Epithelial cell of esophagus (primary cell): ENCODE data around the gene CUL4A.

Source experiments
- DNase-seq: peaks from one replicate; pipeline ENCODE4 v3.0.0; 2010; ENCODE audit warnings: low read depth
- H3K4me3 ChIP-seq: 2 replicates; pipeline ENCODE4 v1.5.1; 2011; ENCODE audit warnings: mild to moderate bottlenecking, low read length, control low read depth
- TF ChIP-seq, protein P1 (sequence below): IDR thresholded peaks from 2 replicates; pipeline ENCODE4 v1.5.1; 2011; ENCODE audit warnings: low read depth, mild to moderate bottlenecking, low read length, control low read depth, inconsistent platforms; ENCODE audit not compliant: insufficient read depth; ENCODE audit errors: missing control alignments

CUL4A gene

DNA sequence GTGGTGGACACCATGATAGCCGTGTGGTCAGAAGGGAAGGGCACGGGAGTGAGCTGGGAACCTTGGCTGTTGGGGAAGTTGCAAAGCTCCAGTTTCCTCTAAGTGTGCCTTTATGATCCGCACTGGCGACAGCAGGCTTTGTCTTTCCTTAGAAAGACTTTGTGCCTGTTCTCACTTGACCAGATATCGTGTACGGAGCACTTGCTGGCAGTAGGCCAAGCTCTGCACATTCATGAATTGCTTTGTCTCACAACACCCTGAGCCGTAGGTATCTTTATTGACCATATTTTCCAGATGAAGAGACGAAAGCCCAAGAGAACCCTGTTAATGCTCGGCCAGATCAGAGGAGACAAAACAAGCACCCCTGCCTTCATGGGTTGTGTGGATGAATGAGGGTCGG, 15.1 kb downstream of the CUL4A start:
- H3K4me3 ChIP-seq, result no peak overlapping the region
- DNase-seq, result peak; percentile 49
- TF ChIP-seq, protein P1, sequence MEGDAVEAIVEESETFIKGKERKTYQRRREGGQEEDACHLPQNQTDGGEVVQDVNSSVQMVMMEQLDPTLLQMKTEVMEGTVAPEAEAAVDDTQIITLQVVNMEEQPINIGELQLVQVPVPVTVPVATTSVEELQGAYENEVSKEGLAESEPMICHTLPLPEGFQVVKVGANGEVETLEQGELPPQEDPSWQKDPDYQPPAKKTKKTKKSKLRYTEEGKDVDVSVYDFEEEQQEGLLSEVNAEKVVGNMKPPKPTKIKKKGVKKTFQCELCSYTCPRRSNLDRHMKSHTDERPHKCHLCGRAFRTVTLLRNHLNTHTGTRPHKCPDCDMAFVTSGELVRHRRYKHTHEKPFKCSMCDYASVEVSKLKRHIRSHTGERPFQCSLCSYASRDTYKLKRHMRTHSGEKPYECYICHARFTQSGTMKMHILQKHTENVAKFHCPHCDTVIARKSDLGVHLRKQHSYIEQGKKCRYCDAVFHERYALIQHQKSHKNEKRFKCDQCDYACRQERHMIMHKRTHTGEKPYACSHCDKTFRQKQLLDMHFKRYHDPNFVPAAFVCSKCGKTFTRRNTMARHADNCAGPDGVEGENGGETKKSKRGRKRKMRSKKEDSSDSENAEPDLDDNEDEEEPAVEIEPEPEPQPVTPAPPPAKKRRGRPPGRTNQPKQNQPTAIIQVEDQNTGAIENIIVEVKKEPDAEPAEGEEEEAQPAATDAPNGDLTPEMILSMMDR, result no peak

DNA sequence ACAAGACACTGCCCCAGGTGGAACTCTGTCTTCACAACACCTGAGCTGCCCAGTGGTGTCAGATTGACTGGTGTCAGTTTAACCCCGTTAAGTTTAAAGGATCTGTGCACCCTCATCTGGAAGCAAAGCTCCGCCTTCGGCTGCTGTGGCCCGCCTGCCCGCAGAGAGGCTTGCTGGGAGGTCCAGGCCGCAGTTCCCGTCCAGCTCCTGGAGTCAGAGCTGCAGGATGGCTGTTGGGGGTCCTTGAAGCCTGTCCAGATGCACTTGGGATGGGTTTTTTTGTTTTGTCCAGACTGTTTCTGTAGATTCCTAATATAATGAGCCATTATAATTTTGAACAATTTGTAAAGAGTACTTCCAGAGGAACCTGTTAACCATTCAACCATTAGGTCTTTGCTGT, 16.1 kb downstream of the CUL4A start:
- H3K4me3 ChIP-seq, result no peak overlapping the region
- TF ChIP-seq, protein P1, result no peak
- DNase-seq, result no peak

DNA sequence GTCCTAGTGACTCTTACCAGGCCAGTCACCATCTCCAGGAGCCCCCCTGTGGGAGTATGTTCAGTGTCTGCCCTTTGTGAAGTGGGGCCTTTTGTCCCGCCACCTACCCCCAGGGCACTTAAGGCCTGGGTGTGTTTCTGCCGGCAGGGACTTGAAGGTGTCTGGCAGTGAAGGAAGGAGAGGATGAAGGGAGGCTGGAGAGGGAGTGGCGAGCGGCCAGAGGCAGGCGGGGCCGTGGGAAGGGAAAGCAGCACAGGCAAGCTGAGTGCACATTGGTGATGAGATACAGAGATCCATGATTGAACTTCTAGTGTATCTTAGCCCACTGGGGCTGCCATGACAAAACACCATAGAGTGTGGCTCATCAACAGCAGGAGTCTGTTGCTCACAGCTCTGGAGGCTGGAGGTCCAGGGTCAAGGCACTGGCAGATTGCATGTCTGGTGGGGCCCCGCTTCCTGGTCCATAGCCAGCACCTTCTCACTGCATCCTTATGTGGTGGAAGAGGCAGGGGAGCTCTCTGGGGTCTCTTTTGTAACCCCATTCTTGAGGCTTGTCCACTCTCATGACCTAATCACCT, 17.5 kb downstream of the CUL4A start:
- DNase-seq, result no peak
- TF ChIP-seq, protein P1, result no peak
- H3K4me3 ChIP-seq, result no peak overlapping the region

DNA sequence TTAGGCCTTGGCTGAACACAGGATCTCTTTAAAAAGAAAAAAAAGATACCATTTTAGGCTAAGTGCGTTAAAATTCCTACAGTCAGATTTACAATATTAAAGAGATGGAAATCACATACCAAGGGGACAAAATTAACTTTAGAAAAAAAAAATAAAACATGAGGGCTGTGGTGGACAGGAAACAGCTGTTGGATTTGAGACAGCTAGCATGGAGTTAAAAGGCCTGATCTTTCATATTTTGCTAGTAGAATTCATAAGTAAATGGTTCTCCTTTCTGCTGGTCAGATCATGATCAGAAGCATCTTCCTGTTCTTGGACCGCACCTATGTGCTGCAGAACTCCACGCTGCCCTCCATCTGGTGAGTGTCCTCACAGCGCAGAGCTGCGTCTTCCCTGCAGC, 19.7 kb downstream of the CUL4A start:
- TF ChIP-seq, protein P1, result no peak
- H3K4me3 ChIP-seq, result no peak overlapping the region
- DNase-seq, result no peak

DNA sequence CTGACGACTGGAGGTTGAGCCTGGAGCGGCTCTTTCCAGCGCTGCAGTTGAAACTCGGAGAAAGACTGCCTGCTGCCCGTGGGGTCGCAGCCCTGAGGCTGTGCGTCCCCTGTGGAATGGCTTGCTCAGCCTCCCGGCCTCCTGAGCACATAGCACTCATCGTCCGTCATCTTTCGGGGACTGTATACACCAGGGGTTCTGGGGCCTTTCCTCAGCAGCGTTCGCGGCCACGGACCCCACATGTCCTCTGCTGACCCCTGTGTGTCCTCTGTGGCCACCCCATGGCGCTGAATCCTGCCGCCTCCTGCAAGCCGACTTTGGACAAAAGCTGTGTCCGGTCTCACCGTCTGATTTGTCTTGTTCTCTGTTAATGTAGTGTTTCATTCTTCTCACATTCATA, 20.4 kb downstream of the CUL4A start:
- TF ChIP-seq, protein P1, result no peak
- H3K4me3 ChIP-seq, result no peak overlapping the region
- no peak for DNase-seq

DNA sequence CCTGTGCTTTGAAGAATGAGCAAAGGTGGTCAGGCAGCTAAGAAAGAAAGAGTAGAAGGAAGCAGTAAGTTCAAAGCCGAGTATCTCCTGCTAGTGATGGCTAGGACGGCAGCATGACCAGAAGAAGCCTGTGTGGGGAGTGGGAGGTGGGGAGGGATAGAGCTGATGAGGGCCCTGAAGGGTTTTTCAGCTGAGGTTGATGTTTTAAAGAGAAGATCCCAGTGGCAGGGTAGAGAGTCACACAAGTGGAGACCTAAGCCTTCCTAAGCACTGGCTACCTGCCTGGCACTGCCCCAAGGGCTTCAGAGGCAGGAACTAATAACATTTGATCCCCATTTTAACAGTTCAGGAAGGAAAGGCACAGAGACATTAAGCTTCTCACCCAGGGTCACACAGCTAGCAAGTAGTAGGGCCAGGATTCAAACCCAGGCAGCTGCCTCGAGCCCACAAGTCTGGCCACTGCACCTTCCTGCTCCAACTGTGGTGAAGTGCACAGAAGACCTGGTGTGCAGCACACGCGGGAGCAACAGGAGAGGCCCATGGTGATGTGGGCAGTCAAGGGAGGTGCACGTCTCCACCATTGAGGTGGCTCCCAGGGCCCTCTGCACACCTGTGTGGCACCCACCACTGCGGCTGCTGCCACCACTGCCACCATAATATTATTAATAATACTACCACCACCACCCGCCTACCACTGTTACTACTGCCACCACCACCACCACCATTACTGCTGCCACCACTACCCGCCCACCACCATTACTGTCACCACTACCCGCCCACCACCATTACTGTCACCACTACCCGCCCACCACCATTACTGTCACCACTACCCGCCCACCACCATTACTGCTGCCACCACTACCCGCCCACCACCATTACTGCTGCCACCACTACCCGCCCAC, 22.1 kb downstream of the CUL4A start:
- no peak for DNase-seq
- H3K4me3 ChIP-seq, result no peak overlapping the region
- TF ChIP-seq, protein P1, result no peak
